Measurements from ENCODE around the gene CRK. TPM values are rescaled to one million over a fixed set of nuclear protein-coding genes. Genes with fewer than 3 reads are reported as not detected.
"Not testable (repeated sequence)": the region's sequence is repeated elsewhere in the genome, so short reads cannot be mapped to it uniquely, and the experiment has no call there.

The CRK gene
- total RNA-seq, 1 donor from 2014 or later, result 59.6 TPM

GRCh38 chr17:1442721-1443120 is 13.3 kb downstream of the CRK start:
- ATAC-seq; DNase-seq (ENCODE audit: low spot score); intact Hi-C loops (cut with DNase I): not testable (repeated sequence)

GRCh38 chr17:1442187-1442586 is 13.8 kb downstream of the CRK start:
- no peak for ATAC-seq
- no peak for DNase-seq (ENCODE audit: low spot score)
- intact Hi-C loops (cut with DNase I), result no loop called here

GRCh38 chr17:1440921-1441320 is 15.1 kb downstream of the CRK start:
- intact Hi-C loops (cut with DNase I), result no loop called here
- DNase-seq (ENCODE audit: low spot score), result no peak
- ATAC-seq, result no peak

- peak; percentile 63 for ATAC-seq
Measured at GRCh38 chr17:1438593-1439083, 17.4 kb downstream of the CRK start.

GRCh38 chr17:1435326-1435725 is 20.7 kb downstream of the CRK start:
- ATAC-seq (no peak), DNase-seq (ENCODE audit: low spot score) (no peak)
- intact Hi-C loops (cut with DNase I), result no loop called here

More at GRCh38 chr17:1438593-1439083, 17.4 kb downstream of the CRK start:
- intact Hi-C loops (cut with DNase I), result no loop called here
- DNase-seq (ENCODE audit: low spot score), result no peak

- intact Hi-C loops (cut with DNase I), result no loop called here
- ATAC-seq (no peak), DNase-seq (ENCODE audit: low spot score) (no peak)
Measured at GRCh38 chr17:1434150-1434549, 21.9 kb downstream of the CRK start.

GRCh38 chr17:1431631-1432104 is 24.4 kb downstream of the CRK start:
- ATAC-seq, result no peak
- no peak for DNase-seq (ENCODE audit: low spot score)
- intact Hi-C loops (cut with DNase I), result no loop called here

- DNase-seq (ENCODE audit: low spot score) (no peak), ATAC-seq (no peak)
- intact Hi-C loops (cut with DNase I), result no loop called here
Measured at GRCh38 chr17:1423456-1424135, 32.4 kb downstream of the CRK start.

GRCh38 chr17:1422885-1423284 is 33.1 kb downstream of the CRK start:
- DNase-seq (ENCODE audit: low spot score) (no peak), ATAC-seq (peak; percentile 44)
- intact Hi-C loops (cut with DNase I), result no loop called here

GRCh38 chr17:1421470-1421869 is 34.6 kb downstream of the CRK start:
- DNase-seq (ENCODE audit: low spot score) (no peak), ATAC-seq (no peak)
- intact Hi-C loops (cut with DNase I), result no loop called here

- ATAC-seq (no peak), DNase-seq (ENCODE audit: low spot score) (no peak)
- intact Hi-C loops (cut with DNase I), result no loop called here
Measured at GRCh38 chr17:1420981-1421380, 35.1 kb downstream of the CRK start.

- ATAC-seq (no peak), DNase-seq (ENCODE audit: low spot score) (no peak)
- intact Hi-C loops (cut with DNase I), result no loop called here
Measured at GRCh38 chr17:1420163-1420562, 35.9 kb downstream of the CRK start.

GRCh38 chr17:1418476-1418875 is 37.6 kb downstream of the CRK start:
- ATAC-seq; DNase-seq (ENCODE audit: low spot score); intact Hi-C loops (cut with DNase I): not testable (repeated sequence)

- no peak for ATAC-seq
Measured at GRCh38 chr17:1416414-1416813, 39.6 kb downstream of the CRK start.

GRCh38 chr17:1414634-1415033 is 41.4 kb downstream of the CRK start:
- ATAC-seq, result no peak
- intact Hi-C loops (cut with DNase I), result no loop called here
- DNase-seq (ENCODE audit: low spot score), result no peak

More at GRCh38 chr17:1416414-1416813, 39.6 kb downstream of the CRK start:
- no peak for DNase-seq (ENCODE audit: low spot score)
- intact Hi-C loops (cut with DNase I), result no loop called here

GRCh38 chr17:1414001-1414574 is 41.9 kb downstream of the CRK start:
- ATAC-seq (peak; percentile 14), DNase-seq (ENCODE audit: low spot score) (no peak)
- intact Hi-C loops (cut with DNase I), result no loop called here

GRCh38 chr17:1413281-1413791 is 42.7 kb downstream of the CRK start:
- ATAC-seq (peak; percentile 81), DNase-seq (ENCODE audit: low spot score) (no peak)
- intact Hi-C loops (cut with DNase I), result no loop called here

- DNase-seq (ENCODE audit: low spot score), result no peak
- intact Hi-C loops (cut with DNase I), result no loop called here
- peak; percentile 71 for ATAC-seq
Measured at GRCh38 chr17:1412185-1413110, 43.6 kb downstream of the CRK start.

- ATAC-seq (no peak), DNase-seq (ENCODE audit: low spot score) (no peak)
- intact Hi-C loops (cut with DNase I), result no loop called here
Measured at GRCh38 chr17:1402262-1402586, 53.8 kb downstream of the CRK start.
